Fibroblast of gingiva (primary cell): ENCODE data around the gene TEDC1.

Experiments
- DNase-seq: peaks from one replicate; pipeline ENCODE4 v3.0.0-alpha.2; 2011; ENCODE audit warnings: low read depth

The TEDC1 gene

DNA sequence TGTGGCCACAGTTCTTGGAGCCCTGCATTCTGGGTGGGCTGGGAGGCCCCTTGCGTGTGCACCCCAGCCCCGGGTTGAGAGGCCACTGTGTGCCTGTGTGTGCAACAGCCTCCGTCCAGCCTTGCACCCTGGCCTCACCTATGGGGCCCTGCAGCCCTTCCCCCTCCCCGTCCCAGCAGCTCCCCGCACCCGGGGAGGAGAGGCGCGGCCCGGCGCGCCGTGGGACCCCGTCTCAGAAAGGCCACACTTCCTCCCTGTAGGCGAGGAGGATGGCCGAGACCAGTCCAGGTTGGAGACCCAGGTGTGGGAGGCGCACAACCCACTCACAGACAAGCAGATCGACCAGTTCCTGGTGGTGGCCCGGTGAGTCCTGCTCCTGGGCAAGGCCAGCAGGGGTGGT is 33.0 kb upstream of the TEDC1 start:
- no peak for DNase-seq

DNA sequence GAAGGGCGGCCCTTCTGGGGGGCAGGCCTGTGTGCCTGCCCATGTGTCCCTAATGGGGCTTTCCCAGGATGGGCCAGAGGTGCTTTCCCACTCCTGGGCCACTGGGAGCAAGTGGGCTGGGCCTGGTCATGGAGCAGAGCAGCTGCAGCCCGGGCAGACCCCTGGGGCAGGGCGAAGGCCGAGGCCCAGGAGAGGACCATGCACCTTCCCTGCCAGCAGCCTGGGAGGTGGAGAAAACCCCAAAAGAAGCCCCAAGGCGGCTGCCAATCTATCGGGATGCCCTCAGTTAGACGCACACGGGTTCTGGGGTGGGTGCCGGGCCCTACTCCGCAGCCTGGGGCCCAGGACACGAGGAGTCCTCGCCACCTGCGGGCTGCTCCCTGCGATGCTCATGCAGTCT is 32.5 kb upstream of the TEDC1 start:
- DNase-seq: no peak

DNA sequence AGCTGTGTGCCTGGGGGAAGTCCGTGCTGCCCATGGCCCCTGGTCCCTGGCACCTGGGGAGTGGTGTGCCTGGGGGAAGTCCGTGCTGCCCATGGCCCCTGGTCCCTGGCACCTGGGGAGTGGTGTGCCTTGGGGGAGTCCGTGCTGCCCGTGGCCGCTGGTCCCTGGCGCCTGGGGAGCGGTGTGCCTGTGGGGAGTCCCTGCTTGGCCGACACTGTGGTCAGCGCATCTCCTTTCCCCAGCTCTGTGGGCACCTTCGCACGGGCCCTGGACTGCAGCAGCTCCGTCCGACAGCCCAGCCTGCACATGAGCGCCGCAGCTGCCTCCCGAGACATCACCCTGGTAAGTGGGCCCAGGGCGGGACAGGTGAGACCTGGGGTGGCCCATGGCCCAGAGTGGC is 30.9 kb upstream of the TEDC1 start:
- no peak for DNase-seq

DNA sequence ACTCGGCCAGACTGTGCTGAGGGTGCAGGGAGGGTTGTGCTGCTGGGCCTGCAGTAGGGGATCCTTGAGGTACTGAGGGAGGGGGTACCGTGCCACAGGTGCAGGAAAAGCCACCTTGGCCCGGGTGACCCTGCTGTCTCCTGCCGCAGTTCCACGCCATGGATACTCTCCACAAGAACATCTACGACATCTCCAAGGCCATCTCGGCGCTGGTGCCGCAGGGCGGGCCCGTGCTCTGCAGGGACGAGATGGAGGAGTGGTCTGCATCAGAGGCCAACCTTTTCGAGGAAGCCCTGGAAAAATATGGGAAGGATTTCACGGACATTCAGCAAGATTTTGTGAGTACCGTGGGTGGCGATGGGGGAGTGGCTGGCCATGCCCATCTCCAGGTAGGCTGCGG is 30.4 kb upstream of the TEDC1 start:
- no peak for DNase-seq

DNA sequence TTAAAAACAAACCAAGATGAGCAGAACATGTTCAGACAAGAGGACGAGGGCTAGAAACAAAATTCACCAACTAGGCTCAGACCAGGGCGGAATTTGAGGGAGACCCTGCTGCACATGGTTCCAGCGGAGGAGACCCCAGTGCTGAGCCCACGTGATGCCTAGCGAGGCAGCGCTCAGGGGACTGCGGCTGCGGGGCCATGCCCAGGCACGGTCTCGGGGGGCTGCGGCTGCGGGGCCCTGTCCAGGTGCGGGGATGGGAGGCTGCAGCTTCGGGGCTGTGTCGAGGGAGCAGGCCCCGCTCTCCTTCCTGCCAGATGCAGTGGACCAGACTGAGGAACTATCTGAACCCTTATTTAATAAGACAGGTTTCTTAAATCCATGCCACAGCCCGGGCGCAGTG is 29.1 kb upstream of the TEDC1 start:
- DNase-seq: no peak

DNA sequence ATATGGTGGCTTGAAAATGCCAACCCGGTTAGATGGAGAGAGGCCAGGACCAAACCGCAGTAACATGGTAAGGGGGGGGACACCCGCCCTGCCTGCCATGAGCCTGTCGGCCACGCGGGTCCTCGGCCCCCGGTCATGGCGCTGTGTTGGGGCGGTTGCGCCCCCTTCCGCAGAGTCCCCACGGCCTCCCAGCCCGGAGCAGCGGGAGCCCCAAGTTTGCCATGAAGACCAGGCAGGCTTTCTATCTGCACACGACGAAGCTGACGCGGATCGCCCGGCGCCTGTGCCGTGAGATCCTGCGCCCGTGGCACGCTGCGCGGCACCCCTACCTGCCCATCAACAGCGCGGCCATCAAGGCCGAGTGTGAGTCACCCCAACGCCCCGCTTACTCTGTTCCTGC is 26.5 kb upstream of the TEDC1 start:
- no peak for DNase-seq

DNA sequence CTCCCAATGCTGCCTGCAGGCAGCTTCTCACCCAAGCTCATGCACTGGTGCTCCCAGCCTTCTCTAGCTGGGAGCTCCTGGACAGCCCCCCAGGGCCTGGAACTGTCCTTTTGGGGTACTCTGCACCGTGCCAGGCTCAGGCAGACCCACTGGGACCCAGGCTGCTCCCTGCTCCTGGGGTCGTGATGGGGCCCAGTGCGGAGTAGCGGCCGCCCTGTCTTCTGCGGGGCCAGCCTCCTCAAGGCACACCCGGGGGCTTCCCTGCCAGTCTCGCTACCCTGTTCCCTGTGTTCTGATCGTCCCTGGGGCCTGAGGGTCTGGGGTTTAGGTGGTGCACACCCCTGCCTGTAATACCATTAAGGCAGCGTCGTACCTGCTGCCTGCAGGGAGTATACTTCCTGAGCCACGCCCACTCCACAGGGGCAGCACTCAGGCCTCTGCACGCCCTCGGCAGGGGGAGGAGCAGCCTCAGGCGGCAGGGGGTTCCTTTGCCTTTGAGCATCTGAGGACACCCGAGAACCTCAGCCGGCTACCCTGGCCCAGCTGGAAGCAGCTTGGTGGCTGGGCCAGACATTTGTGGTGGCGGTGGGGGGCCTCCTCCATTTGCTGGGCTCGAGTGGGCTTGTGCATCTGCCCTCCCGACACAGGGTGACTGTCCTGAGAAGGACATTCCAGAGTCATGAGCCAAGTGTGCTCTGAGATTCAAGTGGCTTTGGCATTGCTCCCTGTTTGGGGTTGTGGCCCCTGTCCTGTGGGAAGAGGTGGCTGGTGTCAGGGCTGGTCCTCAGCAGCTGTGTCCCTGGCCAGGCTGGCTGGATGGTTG is 25.6 kb upstream of the TEDC1 start:
- DNase-seq: no peak

DNA sequence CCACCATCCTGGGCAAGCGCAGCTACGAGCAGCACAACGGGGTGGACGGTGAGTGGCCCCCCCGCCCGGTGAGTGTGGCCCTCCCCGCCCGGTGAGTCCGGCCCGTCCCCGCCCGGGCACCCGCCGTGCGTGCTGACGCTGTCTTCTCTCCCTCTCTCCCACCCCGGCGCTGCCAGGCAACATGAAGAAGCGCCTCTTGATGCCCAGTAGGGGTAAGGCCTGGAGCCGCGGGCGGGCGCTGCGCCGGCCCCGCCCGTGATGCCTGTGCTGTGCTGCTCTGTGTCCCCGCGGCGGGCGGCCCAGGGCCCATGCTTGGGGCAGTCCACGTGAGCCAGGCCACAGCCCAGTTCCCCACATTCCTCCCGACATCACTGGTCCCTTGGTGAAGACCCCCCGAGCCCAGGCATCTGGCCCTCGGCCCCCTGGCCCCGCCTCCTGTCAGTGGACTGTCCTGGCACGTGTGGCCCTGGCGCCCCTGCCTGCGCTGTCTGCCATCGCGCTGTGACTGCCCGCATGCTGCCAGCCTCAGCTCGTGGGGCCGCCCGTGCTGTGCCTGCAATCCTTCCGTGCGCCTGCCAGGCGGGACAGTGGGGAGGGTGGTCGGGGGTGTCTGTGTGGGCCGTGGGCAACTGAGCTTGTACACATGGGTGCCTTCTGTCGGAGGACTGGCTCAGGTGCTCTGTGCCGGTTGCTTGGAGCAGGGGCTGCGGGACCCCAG is 24.4 kb upstream of the TEDC1 start:
- no peak for DNase-seq

DNA sequence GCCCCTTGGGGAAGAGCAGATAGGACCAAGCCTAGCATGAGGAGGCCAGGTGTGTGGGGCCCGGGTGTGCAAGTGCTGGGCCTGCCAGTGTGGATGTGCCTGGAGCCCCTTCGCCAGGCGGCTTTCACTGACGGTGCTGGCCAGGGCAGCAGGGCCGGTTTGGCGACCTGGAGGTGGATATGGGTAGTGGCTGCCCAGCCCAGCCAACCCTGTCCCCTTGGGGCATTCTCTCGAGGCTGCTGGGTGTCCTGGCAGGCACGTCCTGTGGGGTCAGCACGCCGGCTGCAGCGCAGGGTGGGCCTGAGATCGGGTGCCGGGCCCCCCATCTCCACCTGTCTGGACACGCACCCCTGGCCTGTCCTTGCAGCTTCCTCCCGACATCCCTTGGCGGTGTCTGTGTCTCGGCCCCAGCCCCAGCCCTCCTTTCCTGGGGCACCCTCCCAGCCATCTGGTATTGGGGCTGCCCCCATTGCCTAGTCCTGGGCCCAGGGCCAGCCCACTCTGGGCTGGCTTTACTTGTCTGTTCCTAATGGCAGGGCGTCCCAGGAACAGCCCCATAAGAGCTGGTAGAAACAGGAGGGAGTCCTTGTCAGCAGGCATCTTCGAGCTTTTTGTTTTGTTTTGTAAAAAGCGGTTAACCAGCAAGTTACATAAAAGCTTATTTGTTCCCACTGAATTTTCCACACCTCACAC is 23.7 kb upstream of the TEDC1 start:
- no peak for DNase-seq

DNA sequence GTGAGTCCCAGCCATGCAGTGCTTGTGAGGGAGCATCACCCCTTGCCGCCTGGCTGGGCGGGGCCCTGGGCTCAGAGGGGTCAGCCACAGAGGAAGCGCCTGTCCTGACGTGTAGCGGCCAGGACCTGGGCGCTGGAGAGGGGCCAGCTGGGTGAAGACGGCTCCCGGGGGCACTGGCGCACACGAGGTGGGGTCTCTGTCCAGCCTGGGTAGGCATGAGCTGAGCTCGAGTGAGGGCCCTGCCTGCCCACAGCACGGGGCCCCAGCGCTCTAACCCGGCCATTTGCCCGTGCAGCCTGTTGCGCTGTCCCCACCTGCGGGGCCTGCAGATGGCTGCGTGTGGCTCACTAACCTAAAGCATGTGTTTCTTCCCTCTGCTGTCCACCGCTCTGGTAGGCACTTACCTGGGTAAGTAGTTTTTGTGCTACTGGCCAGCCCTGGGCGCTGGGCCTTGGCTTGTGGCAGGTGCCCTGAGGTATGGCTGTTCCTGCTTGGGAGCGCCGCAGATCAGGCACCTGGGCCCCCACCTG is 23.0 kb upstream of the TEDC1 start:
- no peak for DNase-seq

DNA sequence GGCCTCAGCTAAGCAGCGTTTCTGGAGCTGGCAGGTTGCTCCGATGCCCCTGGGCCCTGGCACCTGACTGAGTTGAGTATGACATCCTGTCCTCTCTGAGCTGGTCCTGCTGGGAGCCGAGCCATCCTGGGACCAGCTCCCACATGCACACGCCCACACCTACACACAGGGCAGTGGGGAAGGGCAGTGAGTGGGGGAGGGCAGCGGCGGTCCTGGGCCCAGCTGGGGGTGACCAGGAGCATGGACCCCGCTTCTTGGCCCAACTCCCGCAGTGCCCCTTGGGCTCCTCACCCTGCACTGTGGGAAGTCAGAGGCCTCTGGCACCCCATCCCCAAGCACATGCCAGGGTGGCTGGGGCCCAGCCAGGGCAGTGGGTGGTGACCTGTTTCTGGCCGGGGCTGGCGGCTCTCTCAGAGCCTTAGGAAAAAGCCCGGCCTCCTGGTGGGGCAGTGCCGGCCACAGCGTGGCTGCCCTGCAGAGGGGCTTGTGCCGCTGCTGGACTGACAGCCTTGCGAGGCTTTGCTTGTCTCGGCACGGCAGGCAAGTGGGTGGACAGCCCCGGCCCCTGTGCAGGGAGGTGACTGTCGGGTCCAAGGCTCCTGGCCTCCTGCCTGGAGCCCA is 22.3 kb upstream of the TEDC1 start:
- no peak for DNase-seq

DNA sequence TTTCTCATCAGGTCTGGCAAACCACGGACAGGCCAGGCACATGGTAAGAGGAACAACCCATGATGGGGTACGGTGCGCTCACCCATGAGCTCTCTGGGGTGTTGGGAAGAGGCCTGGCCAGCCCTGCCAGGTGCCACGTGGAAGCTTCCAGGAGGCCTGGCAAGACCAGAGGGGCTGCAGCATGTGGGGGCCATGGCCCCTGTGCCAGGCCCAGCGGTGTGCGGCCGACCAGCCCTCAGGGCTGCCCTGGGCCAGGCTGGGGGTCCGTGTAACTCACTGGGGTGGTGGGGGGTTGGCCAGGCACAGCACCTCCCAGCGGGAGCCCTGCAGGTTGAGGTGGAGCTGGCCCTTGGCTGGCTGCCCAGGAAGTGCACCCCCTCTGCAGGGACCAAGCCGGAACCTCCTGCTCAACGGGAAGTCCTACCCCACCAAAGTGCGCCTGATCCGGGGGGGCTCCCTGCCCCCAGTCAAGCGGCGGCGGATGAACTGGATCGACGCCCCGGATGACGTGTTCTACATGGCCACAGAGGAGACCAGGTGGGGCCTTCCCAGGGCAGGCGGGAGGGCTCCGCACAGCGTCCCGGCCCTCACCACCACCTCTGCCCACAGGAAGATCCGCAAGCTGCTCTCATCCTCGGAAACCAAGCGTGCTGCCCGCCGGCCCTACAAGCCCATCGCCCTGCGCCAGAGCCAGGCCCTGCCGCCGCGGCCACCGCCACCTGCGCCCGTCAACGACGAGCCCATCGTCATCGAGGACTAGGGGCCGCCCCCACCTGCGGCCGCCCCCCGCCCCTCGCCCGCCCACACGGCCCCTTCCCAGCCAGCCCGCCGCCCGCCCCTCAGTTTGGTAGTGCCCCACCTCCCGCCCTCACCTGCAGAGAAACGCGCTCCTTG is 21.3 kb upstream of the TEDC1 start:
- DNase-seq: no peak

DNA sequence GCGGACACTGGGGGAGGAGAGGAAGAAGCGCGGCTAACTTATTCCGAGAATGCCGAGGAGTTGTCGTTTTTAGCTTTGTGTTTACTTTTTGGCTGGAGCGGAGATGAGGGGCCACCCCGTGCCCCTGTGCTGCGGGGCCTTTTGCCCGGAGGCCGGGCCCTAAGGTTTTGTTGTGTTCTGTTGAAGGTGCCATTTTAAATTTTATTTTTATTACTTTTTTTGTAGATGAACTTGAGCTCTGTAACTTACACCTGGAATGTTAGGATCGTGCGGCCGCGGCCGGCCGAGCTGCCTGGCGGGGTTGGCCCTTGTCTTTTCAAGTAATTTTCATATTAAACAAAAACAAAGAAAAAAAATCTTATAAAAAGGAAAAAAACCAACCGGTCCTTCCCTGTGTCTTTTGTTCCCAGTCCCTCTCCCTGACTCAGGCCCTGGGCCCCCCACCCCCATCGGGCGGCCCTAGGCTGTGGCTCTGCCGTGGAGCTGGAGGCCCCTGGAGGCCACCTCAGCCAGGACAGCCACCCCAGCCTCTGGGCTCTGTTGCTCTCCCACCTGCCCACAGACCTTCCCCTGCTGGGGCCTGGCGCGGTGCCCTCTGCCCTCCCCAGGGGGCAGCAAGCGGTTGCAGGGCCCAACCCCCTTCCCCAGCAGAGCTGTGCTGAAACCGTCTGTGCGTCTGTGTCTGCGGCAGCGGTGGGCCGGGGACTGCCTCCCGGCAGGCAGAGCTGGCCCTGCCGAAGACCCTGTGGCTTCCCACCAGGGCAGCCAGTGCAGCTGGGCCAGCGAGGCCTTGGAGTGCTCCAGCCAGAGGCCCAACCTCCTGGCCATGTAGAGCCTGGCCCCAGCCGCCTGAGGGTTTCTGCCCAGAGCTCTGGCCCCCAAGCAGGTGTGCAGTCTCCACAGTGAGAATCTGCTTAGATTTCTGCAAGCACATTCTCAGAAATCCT is 20.4 kb upstream of the TEDC1 start:
- no peak for DNase-seq

DNA sequence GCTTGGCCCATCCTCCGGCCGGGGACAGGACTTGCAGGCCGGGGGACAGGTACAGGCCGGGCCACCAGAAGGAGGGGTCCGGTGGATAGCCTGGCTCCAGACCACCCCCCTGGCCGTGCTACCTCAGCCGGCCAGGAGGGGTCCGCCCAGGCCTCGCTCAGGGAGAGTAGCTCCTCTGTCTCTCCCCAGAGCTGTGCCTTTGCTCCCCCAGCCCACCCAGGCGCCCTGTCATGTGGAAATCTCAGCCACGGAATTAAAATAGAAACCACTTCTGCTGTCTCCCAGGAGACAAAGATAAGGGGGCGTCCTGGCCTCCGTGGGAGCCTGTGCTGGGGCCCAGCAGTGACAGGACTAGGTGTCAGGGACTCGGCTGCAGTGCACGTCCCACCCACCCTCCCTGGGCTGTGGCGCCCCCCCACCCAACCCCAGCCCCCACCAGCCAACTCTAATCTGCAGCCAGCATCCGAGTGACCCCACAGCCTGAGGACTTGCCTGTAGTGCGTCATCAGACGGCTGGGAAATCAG is 19.7 kb upstream of the TEDC1 start:
- DNase-seq: no peak

DNA sequence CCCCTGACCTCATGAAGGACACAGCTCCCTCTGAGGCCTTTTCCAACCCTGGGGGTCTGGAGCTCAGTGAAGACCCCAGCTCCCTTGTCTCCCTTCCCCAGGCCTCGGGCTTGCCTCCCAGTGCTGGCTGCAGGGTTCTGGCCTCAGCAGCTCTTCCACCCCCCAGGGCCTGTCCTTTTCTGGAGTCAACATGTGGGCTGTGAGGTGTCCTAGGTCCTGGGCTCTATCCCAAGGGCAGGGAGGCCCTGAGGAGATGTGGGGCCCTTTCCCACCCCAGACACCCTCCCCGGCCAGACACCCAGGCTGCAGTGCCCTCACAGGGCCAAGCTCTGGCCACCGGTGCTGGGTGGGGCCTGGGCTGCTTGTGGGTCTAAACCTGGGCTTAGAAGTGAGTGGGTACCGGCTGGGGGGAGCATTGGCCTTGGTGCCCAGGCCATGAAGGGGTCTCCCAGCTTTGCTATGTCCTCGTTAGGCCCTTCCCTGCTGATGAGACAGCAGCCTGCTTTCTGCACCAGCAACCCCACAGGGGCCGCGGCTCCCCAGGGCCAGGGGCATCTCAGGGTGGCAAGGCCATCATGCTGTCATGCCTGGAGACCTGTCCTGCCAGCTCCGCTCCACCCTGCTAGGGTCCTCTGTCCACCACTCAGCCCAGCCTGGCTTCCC is 19.1 kb upstream of the TEDC1 start:
- DNase-seq: no peak

DNA sequence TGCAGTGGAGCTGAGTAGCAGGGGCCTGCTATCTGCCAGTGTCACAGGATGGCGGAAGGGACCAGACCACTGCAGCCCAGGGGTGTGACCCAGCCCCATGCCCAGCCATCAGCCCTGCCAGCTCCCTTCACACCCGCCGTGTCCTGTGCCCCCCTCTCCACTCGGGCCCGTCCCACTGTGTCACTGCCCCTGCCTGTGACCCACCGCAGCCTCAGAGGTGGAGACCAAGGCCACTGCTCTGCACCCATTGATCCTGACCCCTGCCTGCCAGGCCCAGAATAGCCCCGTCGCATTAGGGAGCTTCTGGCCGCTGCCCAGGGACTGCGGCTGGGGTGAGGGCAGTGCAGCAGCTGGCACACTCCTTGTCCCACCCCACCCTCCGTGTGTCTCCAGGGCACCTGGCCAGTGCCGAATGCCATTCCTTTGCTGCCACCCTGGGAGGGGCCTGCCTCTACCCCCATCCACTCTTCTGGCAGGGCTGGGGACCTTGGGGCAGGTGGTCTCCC is 18.5 kb upstream of the TEDC1 start:
- DNase-seq: no peak

DNA sequence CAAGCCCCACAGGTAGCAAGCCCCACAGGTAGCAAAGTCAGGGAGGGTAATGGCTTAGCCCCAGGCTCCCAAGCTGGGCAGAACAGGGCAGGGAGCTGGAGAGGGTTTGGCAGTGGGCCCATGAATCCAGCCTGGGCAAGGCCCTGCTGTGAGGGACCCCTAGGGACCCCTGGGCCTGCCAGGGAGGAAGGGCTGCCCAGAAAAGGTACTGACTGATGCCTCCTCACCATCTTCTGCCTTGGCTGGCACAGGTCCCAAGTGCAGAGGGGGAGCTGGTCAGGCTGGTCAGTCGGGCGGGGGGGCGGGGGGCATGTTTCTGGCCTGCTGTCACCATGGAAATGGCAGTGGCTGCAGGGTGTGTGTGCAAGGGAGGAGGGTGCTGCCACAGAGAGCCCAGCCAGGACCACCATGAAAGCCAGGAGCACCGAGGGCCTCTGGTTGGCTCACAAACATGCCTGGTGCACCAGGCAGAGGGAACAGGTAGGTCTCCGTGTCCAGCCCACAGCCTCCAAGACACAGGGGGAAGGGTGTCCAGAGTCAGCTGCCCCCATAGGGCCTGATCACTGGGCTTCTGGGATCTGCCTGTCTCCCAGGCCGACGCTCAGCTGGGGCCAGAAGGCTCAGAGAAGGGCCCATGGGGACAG is 17.9 kb upstream of the TEDC1 start:
- no peak for DNase-seq

DNA sequence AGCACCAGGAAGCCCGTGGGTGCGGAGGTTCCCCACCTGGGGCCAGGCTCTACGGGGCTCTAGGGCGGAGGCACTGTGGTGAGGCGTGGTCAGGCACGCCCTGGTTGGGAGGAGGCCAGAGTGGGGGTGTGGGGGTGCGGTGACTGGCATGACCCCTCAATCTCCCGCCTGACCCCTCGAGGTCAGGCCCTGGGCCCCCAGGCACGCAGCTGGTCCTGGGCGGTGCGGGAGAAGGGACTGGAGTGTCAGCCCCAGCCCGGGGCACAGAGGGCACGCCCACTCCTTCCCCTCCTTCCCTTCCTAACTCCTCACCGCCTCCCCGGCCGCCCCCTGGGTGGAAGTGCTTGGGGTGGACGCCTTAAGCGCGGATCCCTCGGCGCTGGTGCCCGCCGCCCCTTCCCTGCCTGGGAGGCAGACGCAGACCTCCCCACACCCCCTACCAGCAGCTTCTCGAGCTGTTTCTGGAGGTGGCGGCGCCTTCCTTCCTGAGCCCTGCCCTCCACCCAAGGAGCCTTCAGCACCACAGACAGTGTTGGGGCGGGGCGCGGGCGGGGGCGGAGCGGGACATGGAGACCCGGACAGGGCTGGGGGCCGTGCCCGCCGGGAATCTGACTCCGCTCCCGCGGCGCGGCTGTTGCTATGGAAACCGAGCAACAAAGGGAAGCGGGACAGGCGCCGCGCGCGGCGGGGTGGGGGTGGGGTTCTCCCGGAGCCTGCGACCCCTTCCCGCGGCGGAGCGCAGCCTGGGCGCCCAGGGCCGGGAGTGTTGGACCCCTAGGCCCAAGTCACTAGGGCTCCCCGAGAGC is 17.2 kb upstream of the TEDC1 start:
- peak; percentile 71 for DNase-seq
